NCI-H69 (cell line): Measurements from ENCODE around the gene HRAS.

Source experiments
- DNase-seq: peaks from one replicate; lab custom pipeline; 2025; lab: John Stamatoyannopoulos, UW

Gene HRAS

GRCh38 chr11:567011-567628 is 31.7 kb upstream of the HRAS start:
- no peak for DNase-seq

DNA sequence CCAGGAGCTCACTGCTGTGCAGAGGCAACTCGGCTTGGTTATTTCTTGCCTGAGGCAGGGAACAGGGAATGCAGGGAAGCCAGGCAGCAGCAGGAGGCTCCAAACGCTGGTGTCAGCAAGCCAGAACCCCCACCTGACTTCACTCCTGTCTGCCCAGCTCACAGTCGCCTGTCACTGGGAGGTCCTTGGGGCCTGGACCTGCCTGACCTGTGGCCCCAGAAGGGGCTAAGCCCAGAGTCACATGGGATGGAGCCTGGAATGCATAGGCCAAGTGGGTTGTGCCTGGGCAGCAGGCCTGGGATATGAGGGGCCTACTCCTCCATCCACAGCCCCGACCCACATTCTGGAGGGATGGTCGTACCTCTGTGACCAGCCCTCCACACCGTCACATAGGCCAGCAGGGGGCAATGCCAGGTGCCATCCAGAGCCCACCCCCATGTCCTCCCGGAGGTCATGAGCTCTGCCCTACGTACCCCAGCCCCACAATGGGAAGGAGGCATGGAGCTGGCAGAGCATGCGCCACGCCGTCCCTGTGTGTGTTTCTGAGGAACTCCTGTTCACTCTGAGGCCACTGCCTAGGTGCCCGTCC is 30.6 kb upstream of the HRAS start:
- DNase-seq = peak; percentile 47

GRCh38 chr11:563812-564578 is 28.6 kb upstream of the HRAS start:
- DNase-seq = no peak

DNA sequence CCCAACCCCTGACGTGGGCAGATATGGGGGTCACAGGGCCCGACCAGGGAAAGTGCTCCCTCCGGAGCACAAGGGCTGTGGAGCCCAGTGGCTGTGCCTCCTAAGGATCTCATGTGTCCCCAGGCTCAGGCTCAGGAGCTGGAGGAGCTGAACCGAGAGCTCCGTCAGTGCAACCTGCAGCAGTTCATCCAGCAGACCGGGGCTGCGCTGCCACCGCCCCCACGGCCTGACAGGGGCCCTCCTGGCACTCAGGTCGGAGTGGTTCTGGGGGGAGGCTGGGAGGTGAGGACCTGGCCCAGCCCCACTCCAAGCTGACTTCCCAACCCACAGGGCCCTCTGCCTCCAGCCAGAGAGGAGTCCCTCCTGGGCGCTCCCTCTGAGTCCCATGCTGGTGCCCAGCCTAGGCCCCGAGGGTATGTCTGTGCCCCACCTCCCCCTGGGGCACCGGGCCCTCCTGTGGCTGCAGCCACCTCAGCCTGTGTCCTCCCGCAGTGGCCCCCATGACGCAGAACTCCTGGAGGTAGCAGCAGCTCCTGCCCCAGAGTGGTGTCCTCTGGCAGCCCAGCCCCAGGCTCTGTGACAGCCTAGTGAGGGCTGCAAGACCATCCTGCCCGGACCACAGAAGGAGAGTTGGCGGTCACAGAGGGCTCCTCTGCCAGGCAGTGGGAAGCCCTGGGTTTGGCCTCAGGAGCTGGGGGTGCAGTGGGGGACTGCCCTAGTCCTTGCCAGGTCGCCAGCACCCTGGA is 27.9 kb upstream of the HRAS start:
- no peak for DNase-seq

DNA sequence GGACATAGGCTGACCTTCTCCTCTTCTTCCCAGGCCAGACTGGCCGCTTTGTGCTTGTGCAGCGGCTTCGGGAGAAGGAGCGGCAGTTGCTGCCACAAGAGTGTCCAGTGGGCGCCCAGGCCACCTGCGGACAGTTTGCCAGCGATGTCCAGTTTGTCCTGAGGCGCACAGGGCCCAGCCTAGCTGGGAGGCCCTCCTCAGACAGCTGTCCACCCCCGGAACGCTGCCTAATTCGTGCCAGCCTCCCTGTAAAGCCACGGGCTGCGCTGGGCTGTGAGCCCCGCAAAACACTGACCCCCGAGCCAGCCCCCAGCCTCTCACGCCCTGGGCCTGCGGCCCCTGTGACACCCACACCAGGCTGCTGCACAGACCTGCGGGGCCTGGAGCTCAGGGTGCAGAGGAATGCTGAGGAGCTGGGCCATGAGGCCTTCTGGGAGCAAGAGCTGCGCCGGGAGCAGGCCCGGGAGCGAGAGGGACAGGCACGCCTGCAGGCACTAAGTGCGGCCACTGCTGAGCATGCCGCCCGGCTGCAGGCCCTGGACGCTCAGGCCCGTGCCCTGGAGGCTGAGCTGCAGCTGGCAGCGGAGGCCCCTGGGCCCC is 26.8 kb upstream of the HRAS start:
- no peak for DNase-seq

GRCh38 chr11:561148-562003 is 26.0 kb upstream of the HRAS start:
- DNase-seq = peak; percentile 59

GRCh38 chr11:560305-561147 is 25.1 kb upstream of the HRAS start, which contains the start of the genes LMNTD2 and RASSF7:
Gene LMNTD2 (minus strand): TSS chr11:560738. CDS start chr11:560716, 22 bp downstream.
Gene RASSF7 (plus strand): TSS chr11:560970. CDS start chr11:561769, 799 bp downstream.
- peak; percentile 97 for DNase-seq

DNA sequence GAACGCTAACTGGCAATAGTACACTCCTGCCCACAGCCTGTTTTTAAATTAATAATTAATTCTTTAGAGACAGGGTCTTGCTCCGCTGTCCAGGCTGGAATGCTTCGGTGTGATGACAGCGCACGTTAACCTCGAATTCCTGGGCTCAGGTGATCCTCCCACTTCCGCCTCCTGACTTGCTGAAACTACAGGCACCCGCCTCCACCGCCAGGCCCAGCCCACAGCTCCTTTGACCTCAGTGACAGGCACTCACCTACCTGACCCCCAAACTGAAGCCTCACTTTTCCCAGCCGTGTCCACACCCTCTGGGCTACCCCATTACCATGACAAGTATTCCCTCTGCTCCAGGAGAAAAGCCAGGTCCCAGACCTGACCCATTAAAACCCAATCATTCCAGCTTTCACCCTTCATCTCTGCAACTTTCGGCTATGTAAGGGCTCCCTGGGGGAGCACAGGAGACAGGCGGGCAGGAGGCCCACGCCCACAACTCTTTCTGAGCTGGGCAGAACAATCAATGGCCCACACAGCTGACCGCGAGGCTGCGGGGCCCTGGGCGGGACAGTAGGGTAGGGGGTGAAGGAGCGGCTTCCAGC is 24.4 kb upstream of the HRAS start:
- no peak for DNase-seq

GRCh38 chr11:559020-559620 is 23.7 kb upstream of the HRAS start:
- DNase-seq = peak; percentile 25

DNA sequence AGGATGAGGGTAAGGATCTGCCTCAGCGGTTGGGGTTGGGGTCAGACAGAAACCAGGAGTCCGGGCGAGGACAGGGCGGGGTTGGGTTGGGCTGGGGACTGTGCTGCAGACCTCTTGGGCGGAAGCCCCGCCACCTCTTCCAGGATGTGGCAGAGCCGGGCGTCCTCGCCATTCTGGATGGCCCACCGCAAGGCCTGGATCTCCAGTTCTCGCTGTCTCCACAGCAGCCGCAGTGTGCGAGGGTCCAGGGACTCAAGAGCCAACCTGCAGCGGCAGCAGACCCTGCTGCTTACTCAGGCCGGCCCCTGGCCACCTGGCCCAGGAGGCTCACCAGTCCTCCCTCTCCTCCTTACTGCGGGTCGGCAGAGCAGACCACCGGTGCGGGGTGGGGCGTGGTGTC is 23.1 kb upstream of the HRAS start:
- no peak for DNase-seq

DNA sequence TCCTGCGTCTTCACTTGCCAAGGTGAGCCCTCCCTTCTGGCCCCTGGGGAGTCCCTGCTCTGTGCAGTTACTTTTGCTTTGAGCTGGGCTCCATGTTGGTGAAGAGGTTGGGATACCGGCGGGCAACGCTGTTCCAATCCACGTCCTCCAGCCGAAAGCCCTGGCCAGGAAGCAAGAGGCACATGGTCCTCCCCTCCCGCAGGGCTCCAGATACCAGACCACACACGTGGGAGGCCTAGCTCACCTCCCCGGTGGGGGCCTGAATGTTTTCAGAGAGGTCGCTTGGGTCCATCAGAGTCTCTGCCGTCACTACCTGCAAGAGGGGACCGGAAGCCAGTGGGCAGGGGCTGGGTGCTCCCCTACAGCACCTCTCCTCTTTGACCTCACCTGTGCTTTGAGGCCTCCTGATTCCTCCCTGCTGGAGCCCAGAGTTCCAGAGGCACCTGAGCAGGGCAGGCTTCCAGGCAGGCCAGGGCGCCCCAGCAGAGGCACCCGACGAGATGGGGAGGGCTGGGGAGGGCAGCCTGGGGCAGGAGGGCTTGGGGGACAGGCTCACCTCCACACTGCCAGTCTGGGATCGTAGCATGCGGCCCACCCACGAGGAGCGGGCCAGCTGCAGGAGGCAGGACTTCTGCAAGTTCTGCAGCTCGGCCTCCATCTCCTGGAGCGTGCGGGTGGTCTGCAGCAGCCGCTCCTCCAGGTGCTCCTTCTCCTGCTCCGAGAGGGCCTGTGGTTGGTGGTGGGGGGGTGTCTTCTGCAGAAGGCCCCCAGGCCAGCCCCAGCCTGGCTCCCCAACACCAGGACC is 22.2 kb upstream of the HRAS start:
- DNase-seq = no peak

DNA sequence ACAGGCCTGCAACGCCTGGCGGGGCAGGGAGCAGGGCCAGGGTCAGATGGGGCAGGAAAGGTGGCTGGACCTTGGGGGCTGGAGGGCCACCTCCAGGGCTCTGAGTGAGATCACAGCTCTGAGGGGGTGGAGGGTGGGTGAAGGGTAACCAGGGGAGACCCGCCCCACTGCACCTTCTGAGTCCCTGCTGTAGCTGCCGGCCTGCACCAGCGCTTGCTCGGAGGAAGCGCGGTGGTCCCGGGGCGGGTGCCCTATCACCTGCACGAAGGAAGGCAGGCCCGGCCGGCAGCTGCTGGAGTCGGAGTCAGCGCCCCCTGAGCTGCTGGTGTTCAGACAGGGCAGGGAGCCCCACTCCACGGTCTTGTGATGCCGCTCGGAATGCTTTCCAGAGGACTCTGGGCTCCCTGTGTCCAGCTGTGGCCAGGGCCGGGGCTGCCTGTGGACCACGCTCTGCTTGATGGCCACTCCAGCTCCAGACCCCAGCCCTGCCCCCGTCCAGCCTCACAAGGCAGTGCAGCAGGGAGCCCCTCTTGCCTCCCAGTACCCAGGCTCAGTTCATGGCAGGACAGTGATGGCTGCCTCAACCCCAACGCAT is 21.4 kb upstream of the HRAS start:
- no peak for DNase-seq

DNA sequence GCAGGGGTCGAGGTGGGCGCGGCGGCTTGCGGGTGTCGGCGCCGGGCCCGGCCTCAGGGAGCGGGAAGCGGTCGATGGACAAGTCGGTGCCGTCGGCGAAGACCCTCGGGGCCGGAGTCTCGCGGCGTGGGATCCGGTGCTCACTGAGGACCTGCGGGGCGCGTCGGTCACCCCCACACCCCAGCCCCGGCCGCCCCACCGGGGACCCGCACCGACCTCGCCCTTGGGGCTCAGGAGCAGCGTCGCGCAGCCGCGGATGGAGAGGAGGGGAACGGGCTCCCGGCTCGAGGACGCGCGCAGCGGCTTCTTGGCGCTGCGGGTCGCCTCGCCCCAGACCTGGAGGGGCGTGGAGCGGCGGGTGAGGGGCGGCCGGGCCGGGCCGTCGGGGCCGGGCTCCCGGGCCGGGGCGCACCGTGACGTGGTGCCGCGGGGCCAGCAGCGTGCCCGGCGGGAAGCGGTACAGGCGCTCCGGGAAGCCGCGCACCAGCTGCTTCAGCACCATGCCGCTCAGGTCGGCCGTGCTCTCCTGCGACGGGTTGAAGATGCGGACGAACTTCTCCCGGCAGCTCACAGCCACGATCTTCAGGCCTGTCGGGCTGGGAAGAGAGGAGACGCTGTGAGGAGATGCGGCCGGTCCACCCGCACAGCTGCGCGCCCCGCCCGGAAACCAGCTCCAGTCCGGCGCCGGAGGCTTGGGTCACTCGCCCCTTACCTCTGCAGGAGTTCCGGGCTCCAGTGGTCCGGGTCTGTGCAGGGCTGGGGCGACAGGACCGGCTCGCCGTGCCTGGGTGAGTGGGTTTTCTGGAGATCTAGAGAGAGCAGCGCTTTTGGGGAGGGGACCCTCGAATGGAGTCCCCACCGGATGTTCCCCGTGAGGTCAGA is 20.6 kb upstream of the HRAS start:
- peak; percentile 64 for DNase-seq

DNA sequence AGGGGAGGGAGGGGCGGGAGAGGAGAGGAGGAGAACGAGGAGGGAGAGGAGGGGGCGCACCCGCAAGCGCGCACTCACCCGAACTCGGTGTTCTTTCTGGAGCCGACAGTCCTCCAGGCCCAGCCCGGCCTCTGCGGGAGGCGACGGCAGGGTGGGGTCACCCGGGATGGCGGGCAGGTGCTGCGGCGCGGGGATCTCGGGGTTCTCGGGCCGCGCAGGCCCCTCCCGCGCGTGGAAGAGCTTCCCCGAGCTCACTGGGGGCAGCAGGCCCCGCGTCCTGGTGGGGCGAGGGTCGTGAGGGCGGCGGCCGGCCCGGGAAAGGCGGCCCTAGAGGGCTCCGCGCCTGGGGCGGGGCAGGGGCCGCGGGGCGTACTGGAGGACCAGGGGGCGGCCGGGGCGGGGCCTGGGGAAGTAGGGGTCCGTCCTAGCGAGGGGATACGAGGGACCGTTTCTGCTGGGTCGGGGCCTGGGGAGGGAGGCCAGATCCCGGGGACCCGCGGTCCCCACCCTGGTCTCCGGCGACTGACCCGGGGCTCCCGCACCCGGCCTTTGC is 19.9 kb upstream of the HRAS start:
- no peak for DNase-seq

- peak; percentile 96 for DNase-seq
These were observed 19.3 kb upstream of the HRAS start for GRCh38 chr11:554428-555226.

DNA sequence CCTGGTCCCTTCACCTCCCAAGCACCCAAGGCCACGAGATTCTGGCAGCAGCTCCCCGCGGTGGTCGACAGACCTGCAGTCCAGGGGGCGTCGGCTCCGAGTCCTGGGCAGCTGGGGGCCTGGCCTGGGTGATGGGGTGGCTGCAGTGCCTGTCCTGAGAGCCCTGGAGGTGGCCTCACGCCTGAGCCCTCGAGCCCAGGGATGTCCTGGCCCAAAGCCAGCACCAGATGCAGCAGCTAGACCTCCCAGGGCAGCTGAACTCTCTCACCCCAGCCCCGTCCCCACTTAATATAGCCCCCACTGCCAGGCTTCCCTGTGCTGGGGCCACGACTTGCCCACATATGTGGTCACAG is 18.6 kb upstream of the HRAS start:
- peak; percentile 39 for DNase-seq
